Esophagus muscularis mucosa (tissue), 4 donors: ENCODE measurements around the gene VCPKMT. TPM values are rescaled to one million over a fixed set of nuclear protein-coding genes. Genes with fewer than 3 reads are reported as not detected.

Source experiments
- DNase-seq: peaks from one replicate; pipeline ENCODE4 v3.0.0-alpha.2; 2017; ENCODE audit errors: extremely low spot score
- H3K27ac ChIP-seq, 4 donors: fragments of 200-600 bp; sonication (generic); replicated peaks in 1 of 4; 1 replicate in 3 of 4; 2 replicates in 1 of 4; pipeline ENCODE4 v1.5.1; 2016 to 2019; ENCODE audit warnings: mild to moderate bottlenecking in 1 of 4
- H3K27me3 ChIP-seq, 4 donors: fragments of 200-600 bp; sonication (generic); one replicate each; pipeline versions ENCODE4 v1.5.1 to v1.6.0; 2016 to 2019
- H3K36me3 ChIP-seq, 4 donors: fragments of 200-600 bp; sonication (generic); one replicate each; pipeline ENCODE4 v1.5.1; 2016 to 2019
- H3K4me1 ChIP-seq, 4 donors: fragments of 200-600 bp; sonication (generic); one replicate each; pipeline ENCODE4 v1.5.1; 2016 to 2019
- H3K4me3 ChIP-seq, 4 donors: fragments of 200-600 bp; sonication (generic); 1 replicate in 2 of 4; 2 replicates in 2 of 4; pipeline ENCODE4 v1.5.1; 2016 to 2019; ENCODE audit warnings: mild to moderate bottlenecking in 4 of 4, moderate library complexity in 1 of 4
- H3K9me3 ChIP-seq, 4 donors: fragments of 200-600 bp; sonication (generic); 1 replicate in 3 of 4; 2 replicates in 1 of 4; pipeline ENCODE4 v1.5.1; 2016 to 2019
- CTCF ChIP-seq, 3 experiments: fragments of 200-600 bp in 2 of 3; fragments of 450-650 bp in 1 of 3; sonication (generic) in 2 of 3; IDR thresholded peaks; one replicate each; pipeline ENCODE4 v1.5.1; 2017 to 2019; ENCODE audit warnings: antibody characterized with exemption in 3 of 3, mild to moderate bottlenecking in 2 of 3, moderate library complexity in 1 of 3
- EP300 ChIP-seq: sonication (generic); formaldehyde crosslinking; IDR thresholded peaks from one replicate; pipeline ENCODE4 v1.6.1; 2017; ENCODE audit warnings: antibody characterized with exemption
- POLR2A ChIP-seq: fragments of 450-650 bp; IDR thresholded peaks from one replicate; pipeline ENCODE4 v1.6.1; 2017; ENCODE audit warnings: antibody characterized with exemption, moderate library complexity, mild to moderate bottlenecking, low read depth
- POLR2AphosphoS5 ChIP-seq, 2 donors: sonication (generic); formaldehyde crosslinking; IDR thresholded peaks; one replicate each; pipeline ENCODE4 v1.6.1; 2017; ENCODE audit warnings: antibody characterized with exemption in 2 of 2
- WGBS: methylation state at CpG from one replicate; pipeline ENCODE4 v1.1.5; 2018; 5-methylcytosine and 5-hydroxymethylcytosine counted together
- intact Hi-C: fragments of 100-400 bp; cut with DNase I; formaldehyde crosslinking; loops from one replicate; pipeline ENCODE4 v1.15.1; 2023
- total RNA-seq, 4 donors: library from RNA; depleted of rRNA; stranded (reverse); fragments of >200 nt; gene quantifications; one replicate each; pipeline versions ENCODE4 v1.1.0 to v1.2.1, GENCODE V29; 2016

The VCPKMT gene
- total RNA-seq, result 1 to 10 TPM; 3.1 to 5.4 (median 4.8) TPM

GRCh38 chr14:50116181-50116956, at the start of gene VCPKMT:
TSS of gene VCPKMT (minus strand) at chr14:50116572. CDS start at chr14:50116552, 20 bp downstream.
- peak within 1 kb of the TSS; percentile 64 to 76 (median 76) for H3K4me3 ChIP-seq
- H3K9me3 ChIP-seq, result no peaks in the 10 kb centered on the region
- H3K27me3 ChIP-seq, result no peaks in the 10 kb centered on the region
- 0% methylated on average over 13 of the region's 63 CpGs for WGBS
- peak within 1 kb of the TSS; percentile 86 to 89 (median 86) for H3K27ac ChIP-seq
- intact Hi-C loops, result loop anchor here (10.0 kb wide), 3 partner anchors 352 to 482 kb away; partner anchors contain the start of genes DNAAF2, KLHDC2 and MAP4K5
- peaks cover 18 to 50% (median 40%) of the 10 kb centered on the region in 4 donors for H3K36me3 ChIP-seq
- H3K4me1 ChIP-seq, result peaks cover 15 to 28% (median 23%) of the 10 kb centered on the region in 4 donors
- no peak for TF ChIP-seq CTCF (IDR thresholded peaks at IDR 0.05)
- peak; percentile 82 for TF ChIP-seq POLR2A
- TF ChIP-seq POLR2AphosphoS5 (IDR thresholded peaks at IDR 0.05), result peak; percentile 97 to 98
- peak; percentile 97 for DNase-seq

GRCh38 chr14:50156111-50156510, 39.7 kb upstream of the VCPKMT start:
- 95% methylated on average over 4 of the region's 4 CpGs for WGBS
- TF ChIP-seq POLR2A (no peak), EP300 (no peak), CTCF (IDR thresholded peaks at IDR 0.05) (no peak), POLR2AphosphoS5 (IDR thresholded peaks at IDR 0.05) (no peak)

GRCh38 chr14:50148799-50149198, 32.4 kb upstream of the VCPKMT start:
- intact Hi-C loops, result no loop called here
- H3K4me3 ChIP-seq, result no peak overlapping the region
- TF ChIP-seq EP300 (no peak), CTCF (IDR thresholded peaks at IDR 0.05) (no peak), POLR2A (no peak), POLR2AphosphoS5 (IDR thresholded peaks at IDR 0.05) (no peak)
- no peak overlapping the region for H3K27ac ChIP-seq
- H3K36me3 ChIP-seq, result peaks cover 27 to 91% (median 51%) of the 10 kb centered on the region in 4 donors
- no peaks in the 10 kb centered on the region for H3K9me3 ChIP-seq
- H3K4me1 ChIP-seq, result no peaks in the 10 kb centered on the region
- WGBS, result 94% methylated on average over 4 of the region's 4 CpGs
- no peaks in the 10 kb centered on the region for H3K27me3 ChIP-seq
- DNase-seq, result no peak

More at GRCh38 chr14:50156111-50156510, 39.7 kb upstream of the VCPKMT start:
- Histone ChIP-seq H3K4me3 (no peak overlapping the region), H3K4me1 (no peaks in the 10 kb centered on the region), H3K27me3 (no peaks in the 10 kb centered on the region), H3K9me3 (no peaks in the 10 kb centered on the region), H3K27ac (no peak overlapping the region), H3K36me3 (peaks cover 14 to 90% (median 55%) of the 10 kb centered on the region in 4 donors)
- intact Hi-C loops, result no loop called here
- no peak for DNase-seq

- peaks cover 0 to 59% (median 27%) of the 10 kb centered on the region in 4 donors for H3K36me3 ChIP-seq
- no peaks in the 10 kb centered on the region for H3K27me3 ChIP-seq
- no peak overlapping the region for H3K4me3 ChIP-seq
- intact Hi-C loops, result no loop called here
- H3K27ac ChIP-seq, result no peak overlapping the region
- no peaks in the 10 kb centered on the region for H3K9me3 ChIP-seq
- no peak for TF ChIP-seq POLR2AphosphoS5 (IDR thresholded peaks at IDR 0.05)
- TF ChIP-seq EP300, result no peak
- TF ChIP-seq POLR2A, result no peak
- no peak for TF ChIP-seq CTCF (IDR thresholded peaks at IDR 0.05)
- no peak for DNase-seq
- 91% methylated on average over 3 of the region's 3 CpGs for WGBS
- no peaks in the 10 kb centered on the region for H3K4me1 ChIP-seq
Observed at GRCh38 chr14:50139192-50139591, 22.8 kb upstream of the VCPKMT start.
